Suprapubic skin (tissue), 4 donors: ENCODE measurements around the gene CCBE1. TPM values are rescaled to one million over a fixed set of nuclear protein-coding genes. Genes with fewer than 3 reads are reported as not detected.

Experiments
- DNase-seq, 2 donors: peaks; one replicate each; pipeline ENCODE4 v3.0.0-alpha.2; 2019; ENCODE audit warnings: low spot score in 2 of 2
- H3K27ac ChIP-seq: fragments of 200-600 bp; sonication (generic); one replicate; pipeline ENCODE4 v1.5.1; 2019
- H3K27me3 ChIP-seq: fragments of 200-600 bp; sonication (generic); one replicate; pipeline ENCODE4 v1.5.1; 2019
- H3K36me3 ChIP-seq: fragments of 200-600 bp; sonication (generic); one replicate; pipeline ENCODE4 v1.5.1; 2019
- H3K4me1 ChIP-seq: fragments of 200-600 bp; sonication (generic); one replicate; pipeline ENCODE4 v1.5.1; 2019
- H3K4me3 ChIP-seq: fragments of 200-600 bp; sonication (generic); one replicate; pipeline ENCODE4 v1.5.1; 2019; ENCODE audit warnings: mild to moderate bottlenecking
- H3K9me3 ChIP-seq: fragments of 200-600 bp; sonication (generic); one replicate; pipeline ENCODE4 v1.5.1; 2019
- CTCF ChIP-seq, 2 donors: fragments of 200-600 bp in 1 of 2; fragments of 450-650 bp in 1 of 2; sonication (generic) in 1 of 2; IDR thresholded peaks; one replicate each; pipeline ENCODE4 v1.5.1; 2016 to 2019; ENCODE audit warnings: antibody characterized with exemption in 2 of 2, mild to moderate bottlenecking in 1 of 2, moderate library complexity in 1 of 2
- EP300 ChIP-seq: sonication (generic); formaldehyde crosslinking; IDR thresholded peaks from one replicate; pipeline ENCODE4 v1.6.1; 2017; ENCODE audit warnings: antibody characterized with exemption
- POLR2A ChIP-seq, 2 donors: fragments of 450-650 bp; IDR thresholded peaks; one replicate each; pipeline ENCODE4 v1.6.1; 2017; ENCODE audit warnings: antibody characterized with exemption in 2 of 2, mild to moderate bottlenecking in 2 of 2, moderate library complexity in 2 of 2
- POLR2AphosphoS5 ChIP-seq, 3 donors: sonication (generic); formaldehyde crosslinking; IDR thresholded peaks; one replicate each; pipeline ENCODE4 v1.6.1; 2017; ENCODE audit warnings: antibody characterized with exemption in 3 of 3
- WGBS: methylation state at CpG from one replicate; pipeline ENCODE4 v1.1.5; 2018; 5-methylcytosine and 5-hydroxymethylcytosine counted together
- total RNA-seq, 4 donors: library from RNA; depleted of rRNA; stranded (reverse); fragments of >200 nt; gene quantifications; one replicate each; pipeline ENCODE4 v1.1.0, GENCODE V29; 2016

Gene CCBE1
- total RNA-seq, 4 donors from 2014 or later = 0.81 to 3.7 (median 1.7) TPM

- no peaks in the 10 kb centered on the region for H3K9me3 ChIP-seq
- H3K4me3 ChIP-seq = no peak overlapping the region
- no peak for DNase-seq
- H3K27me3 ChIP-seq = no peaks in the 10 kb centered on the region
- no peak for TF ChIP-seq EP300
- TF ChIP-seq POLR2A (IDR thresholded peaks at IDR 0.05) = no peak
- no peak for TF ChIP-seq CTCF (IDR thresholded peaks at IDR 0.05)
- TF ChIP-seq POLR2AphosphoS5 (IDR thresholded peaks at IDR 0.05) = no peak
- H3K4me1 ChIP-seq = no peaks in the 10 kb centered on the region
- H3K27ac ChIP-seq = no peak overlapping the region
- H3K36me3 ChIP-seq = no peaks in the 10 kb centered on the region
- WGBS = 71% methylated on average over 4 of the region's 4 CpGs
Measured at GRCh38 chr18:59566533-59566971, 130.7 kb downstream of the CCBE1 start.

- H3K4me3 ChIP-seq = no peak overlapping the region
- no peak overlapping the region for H3K27ac ChIP-seq
- no peaks in the 10 kb centered on the region for H3K4me1 ChIP-seq
- 69% methylated on average over 3 of the region's 3 CpGs for WGBS
- no peak for DNase-seq
- no peaks in the 10 kb centered on the region for H3K27me3 ChIP-seq
- no peaks in the 10 kb centered on the region for H3K9me3 ChIP-seq
- no peaks in the 10 kb centered on the region for H3K36me3 ChIP-seq
- no peak for TF ChIP-seq POLR2AphosphoS5 (IDR thresholded peaks at IDR 0.05)
- TF ChIP-seq POLR2A (IDR thresholded peaks at IDR 0.05) = no peak
- TF ChIP-seq CTCF (IDR thresholded peaks at IDR 0.05) = no peak
- TF ChIP-seq EP300 = no peak
Measured at GRCh38 chr18:59565957-59566356, 131.3 kb downstream of the CCBE1 start.

- Histone ChIP-seq H3K4me3 (no peak overlapping the region), H3K9me3 (no peaks in the 10 kb centered on the region), H3K4me1 (no peaks in the 10 kb centered on the region), H3K27ac (no peak overlapping the region), H3K36me3 (no peaks in the 10 kb centered on the region), H3K27me3 (no peaks in the 10 kb centered on the region)
- no peak for DNase-seq
- WGBS = 55% methylated on average over 3 of the region's 3 CpGs
- no peak for TF ChIP-seq POLR2A (IDR thresholded peaks at IDR 0.05)
- TF ChIP-seq EP300 = no peak
- no peak for TF ChIP-seq POLR2AphosphoS5 (IDR thresholded peaks at IDR 0.05)
- TF ChIP-seq CTCF (IDR thresholded peaks at IDR 0.05) = no peak
Measured at GRCh38 chr18:59564561-59564960, 132.7 kb downstream of the CCBE1 start.

- Histone ChIP-seq H3K9me3 (no peaks in the 10 kb centered on the region), H3K27ac (no peak overlapping the region), H3K4me1 (no peaks in the 10 kb centered on the region), H3K36me3 (no peaks in the 10 kb centered on the region), H3K27me3 (no peaks in the 10 kb centered on the region), H3K4me3 (no peak overlapping the region)
- no peak for TF ChIP-seq POLR2A (IDR thresholded peaks at IDR 0.05)
- 90% methylated on average over 3 of the region's 3 CpGs for WGBS
- DNase-seq = no peak
Measured at GRCh38 chr18:59563176-59563785, 133.9 kb downstream of the CCBE1 start.

- TF ChIP-seq POLR2A (IDR thresholded peaks at IDR 0.05) = no peak
- no peak for TF ChIP-seq EP300
- no peak for TF ChIP-seq POLR2AphosphoS5 (IDR thresholded peaks at IDR 0.05)
- TF ChIP-seq CTCF (IDR thresholded peaks at IDR 0.05) = no peak
- Histone ChIP-seq H3K9me3 (no peaks in the 10 kb centered on the region), H3K4me3 (no peak overlapping the region), H3K4me1 (no peaks in the 10 kb centered on the region), H3K27ac (no peak overlapping the region), H3K36me3 (no peaks in the 10 kb centered on the region), H3K27me3 (no peaks in the 10 kb centered on the region)
- no peak for DNase-seq
- WGBS = 43% methylated on average over 6 of the region's 6 CpGs
Measured at GRCh38 chr18:59562751-59563150, 134.5 kb downstream of the CCBE1 start.

- no peaks in the 10 kb centered on the region for H3K36me3 ChIP-seq
- H3K9me3 ChIP-seq = no peaks in the 10 kb centered on the region
- 75% methylated on average over 5 of the region's 5 CpGs for WGBS
- DNase-seq = no peak
- no peak overlapping the region for H3K27ac ChIP-seq
- no peaks in the 10 kb centered on the region for H3K27me3 ChIP-seq
- peaks cover 5% of the 10 kb centered on the region for H3K4me1 ChIP-seq
- no peak for TF ChIP-seq CTCF (IDR thresholded peaks at IDR 0.05)
- TF ChIP-seq EP300 = no peak
- no peak for TF ChIP-seq POLR2A (IDR thresholded peaks at IDR 0.05)
- TF ChIP-seq POLR2AphosphoS5 (IDR thresholded peaks at IDR 0.05) = no peak
- H3K4me3 ChIP-seq = no peak overlapping the region
Measured at GRCh38 chr18:59561612-59562011, 135.6 kb downstream of the CCBE1 start.
